ENCODE measurements around the gene MEF2B.

Gene MEF2B

DNA sequence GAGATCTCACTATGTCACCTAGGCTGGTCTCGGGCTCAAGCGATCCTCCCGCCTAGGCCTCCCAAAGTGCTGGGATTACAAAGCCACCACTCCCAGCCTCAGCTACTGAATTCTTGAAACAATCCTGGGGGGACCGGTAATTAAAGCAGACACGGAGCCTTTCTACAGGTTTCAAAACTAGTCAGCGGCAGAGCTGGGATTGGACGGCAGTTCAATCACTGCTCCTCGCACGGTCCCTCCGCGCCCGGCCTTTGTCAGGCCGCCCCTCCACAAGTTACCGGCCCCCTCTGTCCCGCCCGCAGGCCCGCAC, 21.7 kb upstream of the MEF2B start:
- TF ChIP-seq, protein P1, sequence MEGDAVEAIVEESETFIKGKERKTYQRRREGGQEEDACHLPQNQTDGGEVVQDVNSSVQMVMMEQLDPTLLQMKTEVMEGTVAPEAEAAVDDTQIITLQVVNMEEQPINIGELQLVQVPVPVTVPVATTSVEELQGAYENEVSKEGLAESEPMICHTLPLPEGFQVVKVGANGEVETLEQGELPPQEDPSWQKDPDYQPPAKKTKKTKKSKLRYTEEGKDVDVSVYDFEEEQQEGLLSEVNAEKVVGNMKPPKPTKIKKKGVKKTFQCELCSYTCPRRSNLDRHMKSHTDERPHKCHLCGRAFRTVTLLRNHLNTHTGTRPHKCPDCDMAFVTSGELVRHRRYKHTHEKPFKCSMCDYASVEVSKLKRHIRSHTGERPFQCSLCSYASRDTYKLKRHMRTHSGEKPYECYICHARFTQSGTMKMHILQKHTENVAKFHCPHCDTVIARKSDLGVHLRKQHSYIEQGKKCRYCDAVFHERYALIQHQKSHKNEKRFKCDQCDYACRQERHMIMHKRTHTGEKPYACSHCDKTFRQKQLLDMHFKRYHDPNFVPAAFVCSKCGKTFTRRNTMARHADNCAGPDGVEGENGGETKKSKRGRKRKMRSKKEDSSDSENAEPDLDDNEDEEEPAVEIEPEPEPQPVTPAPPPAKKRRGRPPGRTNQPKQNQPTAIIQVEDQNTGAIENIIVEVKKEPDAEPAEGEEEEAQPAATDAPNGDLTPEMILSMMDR (IDR thresholded peaks at IDR 0.05): no peak

DNA sequence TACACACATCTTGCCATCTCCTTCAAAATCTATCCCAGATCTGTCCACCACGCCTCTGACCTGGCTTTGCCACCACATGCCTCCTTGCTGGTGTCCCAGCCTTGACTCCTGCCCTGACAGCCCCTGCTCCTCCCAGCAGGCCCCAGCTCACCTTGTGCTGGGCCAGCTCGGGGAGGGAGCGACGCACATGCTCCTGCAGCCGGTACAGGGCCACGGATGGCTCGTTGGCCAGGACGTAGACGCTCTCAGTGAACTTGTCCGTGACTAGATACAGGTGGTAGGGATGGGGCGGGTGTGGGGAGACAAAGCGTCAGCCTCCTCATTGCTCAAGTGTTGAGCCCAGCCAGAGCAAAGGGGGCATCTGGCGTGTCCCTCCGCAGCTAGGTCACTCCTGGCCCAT, 16.7 kb upstream of the MEF2B start:
- TF ChIP-seq, protein P1 (IDR thresholded peaks at IDR 0.05): no peak

DNA sequence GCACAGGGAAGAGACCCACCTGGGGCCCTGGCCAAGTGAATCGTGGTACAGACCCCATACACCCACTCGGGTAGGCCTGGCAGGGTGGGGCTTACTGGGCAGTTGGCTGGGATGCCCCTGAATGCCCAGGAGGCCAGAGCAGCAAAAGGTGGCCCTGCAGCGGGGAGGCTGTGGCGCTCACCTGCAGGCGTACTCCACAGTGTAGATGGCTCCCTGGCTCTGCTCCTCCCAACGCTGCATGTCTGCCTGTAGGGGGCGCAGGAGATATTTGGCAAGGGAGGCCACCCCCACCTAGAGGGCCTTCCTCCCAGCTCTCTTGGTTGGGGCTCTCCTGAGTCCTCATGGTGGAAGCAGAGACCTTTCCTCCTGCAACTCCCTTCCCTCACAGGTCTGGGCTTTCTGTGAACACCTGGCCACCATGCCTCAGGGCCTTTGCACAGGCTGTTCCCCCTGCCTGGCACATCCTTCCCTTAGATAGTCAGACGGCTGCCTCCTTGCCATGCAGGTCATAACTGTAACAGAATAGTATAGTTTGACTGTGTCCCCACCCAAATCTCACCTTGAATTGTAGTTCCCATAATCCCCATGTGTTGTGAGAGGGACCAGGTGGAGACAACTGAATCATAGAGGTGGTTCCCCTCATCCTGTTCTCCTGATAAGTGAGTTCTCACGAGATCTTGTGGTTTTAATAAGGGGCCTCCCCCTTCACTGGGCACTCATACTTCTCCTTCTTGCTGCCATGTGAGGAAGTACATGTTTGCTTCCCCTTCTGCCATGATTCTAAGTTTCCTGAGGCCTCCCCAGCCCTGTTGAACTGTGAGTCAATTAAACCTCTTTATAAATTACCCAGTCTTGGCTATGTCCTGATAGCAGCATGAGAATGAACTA, 16.0 kb upstream of the MEF2B start:
- TF ChIP-seq, protein P1 (IDR thresholded peaks at IDR 0.05): peak; percentile 50

DNA sequence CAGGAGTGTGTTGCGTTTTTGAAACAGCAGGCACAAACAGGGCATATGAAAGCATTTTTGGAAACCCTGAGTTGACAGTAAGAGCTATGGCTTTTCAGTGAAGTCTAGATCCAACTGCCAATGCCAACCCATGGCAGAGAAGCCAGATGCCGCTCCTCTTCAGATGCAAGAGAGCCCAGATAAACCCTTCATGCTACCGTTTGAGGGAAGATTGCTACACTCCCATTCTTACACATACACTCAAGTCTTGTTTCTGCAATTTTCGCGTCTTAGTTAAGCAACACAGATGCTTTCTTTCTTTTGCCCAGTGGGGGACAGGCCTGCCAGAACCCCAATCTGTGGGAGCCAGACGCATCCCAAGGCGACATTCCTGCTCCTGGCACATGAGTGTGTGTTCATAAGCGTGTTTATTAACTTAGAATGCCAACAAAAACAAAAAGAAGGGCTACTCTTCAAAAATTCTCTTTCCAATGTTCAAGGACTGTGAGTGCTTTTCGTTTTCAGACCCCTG, 11.5 kb upstream of the MEF2B start:
- TF ChIP-seq, protein P1 (IDR thresholded peaks at IDR 0.05): no peak

DNA sequence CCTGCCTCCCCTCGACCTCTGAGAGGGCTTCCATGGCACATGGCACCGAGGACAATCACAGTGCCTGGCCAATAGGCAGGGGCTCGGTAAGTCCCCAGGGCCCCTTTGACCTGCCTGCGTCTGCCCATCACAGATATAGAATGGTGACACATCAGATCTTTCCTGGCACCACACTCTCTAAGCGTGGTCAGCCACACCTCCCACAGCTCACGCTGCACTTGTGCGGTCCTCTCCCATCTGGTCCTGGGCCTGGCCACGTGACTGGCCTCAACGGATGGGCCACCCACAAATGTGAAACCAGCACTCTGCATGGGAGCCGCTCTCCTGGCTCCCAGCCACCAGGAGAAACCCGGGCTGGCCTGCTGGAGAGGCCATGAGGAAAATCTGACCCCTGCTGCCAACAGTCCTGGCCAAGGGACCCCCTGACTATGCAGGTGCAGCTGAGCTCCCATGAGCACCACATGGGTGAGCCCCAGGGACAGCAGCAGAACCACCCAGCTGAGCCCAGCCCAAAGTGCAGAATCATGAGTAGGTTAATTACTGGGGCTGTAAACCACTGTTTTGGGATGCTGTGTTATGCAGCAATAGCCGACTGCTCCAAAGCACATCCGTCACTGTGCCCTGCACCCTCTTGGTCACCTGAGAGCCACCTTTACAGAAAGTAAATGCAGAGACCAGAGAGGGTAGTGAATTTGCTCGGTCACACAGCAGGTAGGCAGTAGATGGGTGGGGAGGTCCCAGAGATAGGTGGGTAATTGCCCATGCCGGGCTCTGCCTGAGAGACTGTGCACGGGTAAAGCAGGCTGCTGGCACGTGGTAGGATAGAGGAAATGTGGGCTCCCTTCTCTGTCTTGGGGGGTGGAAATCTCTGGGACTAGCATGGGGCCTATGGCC, 9.7 kb upstream of the MEF2B start:
- TF ChIP-seq, protein P1 (IDR thresholded peaks at IDR 0.05): no peak

DNA sequence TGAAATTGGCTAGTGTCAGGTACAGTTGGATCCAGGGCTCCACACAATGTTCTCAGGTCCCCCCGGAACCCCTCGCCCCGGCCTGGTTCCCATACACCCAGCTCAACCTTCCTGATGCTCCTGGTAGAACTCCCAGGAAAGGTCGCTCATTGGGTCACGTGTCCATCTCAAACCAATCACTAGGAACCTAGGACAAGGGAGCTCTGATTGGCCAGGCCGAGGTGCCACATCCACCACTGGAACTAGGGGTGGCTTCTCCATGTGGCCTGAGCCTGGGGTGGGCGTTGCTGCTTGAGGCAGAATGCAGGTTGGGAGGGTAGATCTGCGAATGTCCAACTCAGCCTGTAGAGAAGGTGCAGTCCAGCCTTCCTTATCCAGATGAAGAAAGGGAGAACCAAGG, 6.9 kb upstream of the MEF2B start:
- TF ChIP-seq, protein P1 (IDR thresholded peaks at IDR 0.05): no peak

DNA sequence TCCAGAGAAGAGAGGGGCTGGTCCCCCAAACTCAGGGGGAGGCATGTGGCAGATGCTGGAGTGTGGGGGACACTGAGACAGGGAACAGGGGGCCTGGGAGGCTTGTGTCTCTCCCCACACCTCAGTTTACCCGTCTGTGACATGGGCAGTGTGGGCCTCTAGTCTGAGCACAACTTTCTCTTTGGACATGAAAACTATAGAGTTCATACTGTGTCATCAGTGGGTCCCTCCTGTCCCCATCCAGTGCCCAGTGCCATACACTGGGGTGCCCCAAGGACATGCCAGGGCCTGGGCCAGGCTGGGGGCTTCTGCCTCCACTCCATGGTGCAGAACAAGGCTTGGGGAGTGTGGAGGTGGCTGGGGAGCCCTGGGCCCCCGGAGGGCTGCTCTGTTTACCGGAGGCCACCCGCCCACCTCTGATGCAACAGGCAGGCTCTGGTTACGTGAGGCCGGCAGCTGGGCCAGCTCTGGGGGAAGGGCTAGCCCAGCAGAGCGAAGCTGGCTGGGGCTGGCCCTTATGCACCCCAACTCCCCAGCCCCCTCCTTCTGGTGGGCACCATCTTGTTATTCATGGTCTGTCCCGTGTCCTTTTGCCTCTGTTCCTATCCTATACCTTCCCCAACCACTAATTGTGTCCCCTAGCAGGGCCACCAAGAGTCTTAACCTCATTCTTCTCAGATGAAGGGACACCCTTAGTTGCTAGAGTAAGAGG, 1.9 kb upstream of the MEF2B start:
- TF ChIP-seq, protein P1 (IDR thresholded peaks at IDR 0.05): no peak

Data from LNCAP (cell line).